ENCODE results near the gene FAM168A. TPM values are rescaled to one million over a fixed set of nuclear protein-coding genes. Genes with fewer than 3 reads are reported as not detected.

The FAM168A gene
- polyA plus RNA-seq, 2 of the 4 experiments (the other 2 are of a cell fraction), result 15.3 to 19.2 TPM

DNA sequence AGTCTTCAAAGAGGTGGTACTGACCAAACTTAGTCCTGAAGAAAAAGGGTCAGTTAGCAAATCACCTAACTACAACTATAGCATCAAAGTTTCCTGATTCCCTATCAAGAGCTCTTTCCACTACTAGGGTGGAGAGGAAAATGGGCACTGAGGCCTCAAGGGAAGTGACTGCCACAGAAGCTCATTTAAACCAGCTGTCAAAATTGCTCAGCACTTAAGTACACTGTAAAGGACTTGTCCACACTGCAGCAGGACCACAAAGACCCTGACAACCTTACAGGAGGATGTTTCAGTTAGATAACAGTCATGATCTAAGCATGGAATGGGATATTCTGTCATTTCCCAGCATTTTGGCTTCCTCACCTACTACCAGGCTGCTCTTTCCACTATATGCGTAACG is 33.0 kb downstream of the FAM168A start (continued):
- TF ChIP-seq, protein P1, sequence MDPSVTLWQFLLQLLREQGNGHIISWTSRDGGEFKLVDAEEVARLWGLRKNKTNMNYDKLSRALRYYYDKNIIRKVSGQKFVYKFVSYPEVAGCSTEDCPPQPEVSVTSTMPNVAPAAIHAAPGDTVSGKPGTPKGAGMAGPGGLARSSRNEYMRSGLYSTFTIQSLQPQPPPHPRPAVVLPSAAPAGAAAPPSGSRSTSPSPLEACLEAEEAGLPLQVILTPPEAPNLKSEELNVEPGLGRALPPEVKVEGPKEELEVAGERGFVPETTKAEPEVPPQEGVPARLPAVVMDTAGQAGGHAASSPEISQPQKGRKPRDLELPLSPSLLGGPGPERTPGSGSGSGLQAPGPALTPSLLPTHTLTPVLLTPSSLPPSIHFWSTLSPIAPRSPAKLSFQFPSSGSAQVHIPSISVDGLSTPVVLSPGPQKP (IDR thresholded peaks at IDR 0.05; ENCODE audit: low read depth, low read length), result no peak
- TF ChIP-seq HOXB5 (CRISPR knock-in tag; IDR thresholded peaks at IDR 0.05), result no peak
- TF ChIP-seq, protein P2, sequence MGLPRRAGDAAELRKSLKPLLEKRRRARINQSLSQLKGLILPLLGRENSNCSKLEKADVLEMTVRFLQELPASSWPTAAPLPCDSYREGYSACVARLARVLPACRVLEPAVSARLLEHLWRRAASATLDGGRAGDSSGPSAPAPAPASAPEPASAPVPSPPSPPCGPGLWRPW (IDR thresholded peaks at IDR 0.05), result no peak
- no peak for TF ChIP-seq SREBF2 (IDR thresholded peaks at IDR 0.05)

DNA sequence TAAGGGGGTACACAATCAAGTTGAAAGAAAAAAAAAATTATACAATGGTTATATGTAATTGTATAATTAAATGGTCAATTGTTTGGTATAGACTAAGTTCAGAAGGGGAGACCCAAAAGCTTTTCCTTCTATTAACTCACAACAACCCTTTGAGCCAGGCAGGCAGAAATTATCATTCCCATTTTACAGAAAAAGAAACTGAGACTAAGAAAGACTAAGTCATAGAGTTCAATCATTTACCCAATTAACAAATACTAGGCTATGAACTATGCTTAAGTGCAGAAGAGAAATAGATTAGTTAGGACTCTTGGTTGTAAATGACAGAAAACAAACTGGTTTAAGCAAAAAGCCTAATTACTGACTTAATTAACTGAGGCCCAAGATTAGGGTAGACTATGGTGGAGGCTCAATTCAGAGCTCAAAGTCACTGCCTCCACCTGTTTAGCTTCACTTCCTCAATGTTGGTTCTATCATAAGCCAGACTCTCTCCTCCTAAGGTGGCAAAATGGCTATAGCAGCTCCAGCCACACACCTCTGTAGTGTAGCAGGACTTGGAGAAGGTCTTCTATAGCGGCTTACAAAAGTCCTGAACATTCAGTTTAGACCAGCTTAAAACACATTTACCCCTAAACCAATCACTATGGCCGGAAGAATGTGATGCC is 34.2 kb downstream of the FAM168A start:
- H3K4me3 ChIP-seq, result no peak overlapping the region
- no peak overlapping the region for H3K27ac ChIP-seq
- POLR2A ChIA-PET, result no interaction called here
- WGBS (ENCODE audit: missing lambda C conversion rate), result 97% methylated on average over 2 of the region's 2 CpGs
- H3K9me3 ChIP-seq, result no peaks in the 10 kb centered on the region
- ATAC-seq, result no peak
- no peak overlapping the region for H3K4me2 ChIP-seq
- no peak for DNase-seq (ENCODE audit: low read depth in 1 of 2, low spot score in 1 of 2)
- CTCF ChIA-PET, result interaction anchor here (0.6 to 1.2 kb wide), 4 partner anchors 10 to 282 kb away, joined by 3 to 4 read pairs (median 3); no protein-coding TSS in a partner anchor
- FAIRE-seq, result no peak
- H3K4me1 ChIP-seq, result no peaks in the 10 kb centered on the region
- TF ChIP-seq ESRRA (IDR thresholded peaks at IDR 0.05; ENCODE audit: borderline replicate concordance, low read length) (no peak), FOSB (CRISPR knock-in tag; IDR thresholded peaks at IDR 0.05) (no peak), CBX8 (IDR thresholded peaks at IDR 0.05) (no peak), ZC3H11A (IDR thresholded peaks at IDR 0.05) (no peak), NFE2L2 (conservative IDR thresholded peaks at IDR 0.05; ENCODE audit: low read length) (no peak), SMC3 (IDR thresholded peaks at IDR 0.05) (no peak), HEYL (CRISPR knock-in tag; IDR thresholded peaks at IDR 0.05) (no peak), ZFP36 (IDR thresholded peaks at IDR 0.05; ENCODE audit: borderline replicate concordance, partially characterized antibody) (no peak), RARB (CRISPR knock-in tag; IDR thresholded peaks at IDR 0.05) (no peak), MAZ (IDR thresholded peaks at IDR 0.05; ENCODE audit: borderline replicate concordance, low read depth, low read length) (no peak), KDM1A (IDR thresholded peaks at IDR 0.05; ENCODE audit: low read depth) (no peak), POLR2AphosphoS2 (conservative IDR thresholded peaks at IDR 0.05; ENCODE audit: low read length) (no peak)
- TF ChIP-seq, protein P3, sequence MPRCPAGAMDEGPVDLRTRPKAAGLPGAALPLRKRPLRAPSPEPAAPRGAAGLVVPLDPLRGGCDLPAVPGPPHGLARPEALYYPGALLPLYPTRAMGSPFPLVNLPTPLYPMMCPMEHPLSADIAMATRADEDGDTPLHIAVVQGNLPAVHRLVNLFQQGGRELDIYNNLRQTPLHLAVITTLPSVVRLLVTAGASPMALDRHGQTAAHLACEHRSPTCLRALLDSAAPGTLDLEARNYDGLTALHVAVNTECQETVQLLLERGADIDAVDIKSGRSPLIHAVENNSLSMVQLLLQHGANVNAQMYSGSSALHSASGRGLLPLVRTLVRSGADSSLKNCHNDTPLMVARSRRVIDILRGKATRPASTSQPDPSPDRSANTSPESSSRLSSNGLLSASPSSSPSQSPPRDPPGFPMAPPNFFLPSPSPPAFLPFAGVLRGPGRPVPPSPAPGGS (IDR thresholded peaks at IDR 0.05), result no peak
- TF ChIP-seq, protein P4, sequence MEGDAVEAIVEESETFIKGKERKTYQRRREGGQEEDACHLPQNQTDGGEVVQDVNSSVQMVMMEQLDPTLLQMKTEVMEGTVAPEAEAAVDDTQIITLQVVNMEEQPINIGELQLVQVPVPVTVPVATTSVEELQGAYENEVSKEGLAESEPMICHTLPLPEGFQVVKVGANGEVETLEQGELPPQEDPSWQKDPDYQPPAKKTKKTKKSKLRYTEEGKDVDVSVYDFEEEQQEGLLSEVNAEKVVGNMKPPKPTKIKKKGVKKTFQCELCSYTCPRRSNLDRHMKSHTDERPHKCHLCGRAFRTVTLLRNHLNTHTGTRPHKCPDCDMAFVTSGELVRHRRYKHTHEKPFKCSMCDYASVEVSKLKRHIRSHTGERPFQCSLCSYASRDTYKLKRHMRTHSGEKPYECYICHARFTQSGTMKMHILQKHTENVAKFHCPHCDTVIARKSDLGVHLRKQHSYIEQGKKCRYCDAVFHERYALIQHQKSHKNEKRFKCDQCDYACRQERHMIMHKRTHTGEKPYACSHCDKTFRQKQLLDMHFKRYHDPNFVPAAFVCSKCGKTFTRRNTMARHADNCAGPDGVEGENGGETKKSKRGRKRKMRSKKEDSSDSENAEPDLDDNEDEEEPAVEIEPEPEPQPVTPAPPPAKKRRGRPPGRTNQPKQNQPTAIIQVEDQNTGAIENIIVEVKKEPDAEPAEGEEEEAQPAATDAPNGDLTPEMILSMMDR (IDR thresholded peaks at IDR 0.05), result no peak
- TF ChIP-seq, protein P5, sequence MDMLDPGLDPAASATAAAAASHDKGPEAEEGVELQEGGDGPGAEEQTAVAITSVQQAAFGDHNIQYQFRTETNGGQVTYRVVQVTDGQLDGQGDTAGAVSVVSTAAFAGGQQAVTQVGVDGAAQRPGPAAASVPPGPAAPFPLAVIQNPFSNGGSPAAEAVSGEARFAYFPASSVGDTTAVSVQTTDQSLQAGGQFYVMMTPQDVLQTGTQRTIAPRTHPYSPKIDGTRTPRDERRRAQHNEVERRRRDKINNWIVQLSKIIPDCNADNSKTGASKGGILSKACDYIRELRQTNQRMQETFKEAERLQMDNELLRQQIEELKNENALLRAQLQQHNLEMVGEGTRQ (IDR thresholded peaks at IDR 0.05), result no peak
- TF ChIP-seq, protein P6, sequence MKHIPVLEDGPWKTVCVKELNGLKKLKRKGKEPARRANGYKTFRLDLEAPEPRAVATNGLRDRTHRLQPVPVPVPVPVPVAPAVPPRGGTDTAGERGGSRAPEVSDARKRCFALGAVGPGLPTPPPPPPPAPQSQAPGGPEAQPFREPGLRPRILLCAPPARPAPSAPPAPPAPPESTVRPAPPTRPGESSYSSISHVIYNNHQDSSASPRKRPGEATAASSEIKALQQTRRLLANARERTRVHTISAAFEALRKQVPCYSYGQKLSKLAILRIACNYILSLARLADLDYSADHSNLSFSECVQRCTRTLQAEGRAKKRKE (CRISPR knock-in tag; IDR thresholded peaks at IDR 0.05; ENCODE audit: low read depth), result no peak

Data from A549 (cell line).